Skeletal muscle satellite cell (primary cell): ENCODE results near the gene SENP6.
"Not testable (repeated sequence)": the region's sequence is repeated elsewhere in the genome, so short reads cannot be mapped to it uniquely, and the experiment has no call there.

Experiments used
- H3K27me3 ChIP-seq: 2 replicates; pipeline ENCODE4 v1.7.0; 2013; ENCODE audit warnings: low read length; ENCODE audit not compliant: control insufficient read depth, insufficient read depth
- H3K36me3 ChIP-seq: 2 replicates; pipeline ENCODE4 v1.7.0; 2013; ENCODE audit warnings: mild to moderate bottlenecking, control low read depth, low read length; ENCODE audit not compliant: insufficient read depth
- H3K4me1 ChIP-seq: 2 replicates; pipeline ENCODE4 v1.7.0; 2013; ENCODE audit warnings: low read length; ENCODE audit not compliant: control insufficient read depth, insufficient read depth
- H3K4me2 ChIP-seq: 2 replicates; pipeline ENCODE4 v1.7.0; 2013; ENCODE audit warnings: mild to moderate bottlenecking, low read length
- H3K4me3 ChIP-seq: 2 replicates; pipeline ENCODE4 v1.7.0; 2013; ENCODE audit warnings: low read length
- H3K9ac ChIP-seq: 2 replicates; pipeline ENCODE4 v1.7.0; 2013; ENCODE audit warnings: mild to moderate bottlenecking, low read depth, low read length, moderate library complexity
- H3K9me3 ChIP-seq: replicated peaks from 2 replicates; pipeline ENCODE4 v1.7.0; 2013; ENCODE audit warnings: mild to moderate bottlenecking, control low read depth, low read length

The SENP6 gene

GRCh38 chr6:75624335-75624734 lies 22.7 kb downstream of the SENP6 start:
- H3K27me3 ChIP-seq = no peaks in the 10 kb centered on the region
- no peak overlapping the region for H3K4me3 ChIP-seq
- no peak overlapping the region for H3K4me2 ChIP-seq
- no peaks in the 10 kb centered on the region for H3K9me3 ChIP-seq
- peaks cover 17% of the 10 kb centered on the region for H3K36me3 ChIP-seq
- peaks cover 5% of the 10 kb centered on the region for H3K4me1 ChIP-seq
- no peak overlapping the region for H3K9ac ChIP-seq

DNA sequence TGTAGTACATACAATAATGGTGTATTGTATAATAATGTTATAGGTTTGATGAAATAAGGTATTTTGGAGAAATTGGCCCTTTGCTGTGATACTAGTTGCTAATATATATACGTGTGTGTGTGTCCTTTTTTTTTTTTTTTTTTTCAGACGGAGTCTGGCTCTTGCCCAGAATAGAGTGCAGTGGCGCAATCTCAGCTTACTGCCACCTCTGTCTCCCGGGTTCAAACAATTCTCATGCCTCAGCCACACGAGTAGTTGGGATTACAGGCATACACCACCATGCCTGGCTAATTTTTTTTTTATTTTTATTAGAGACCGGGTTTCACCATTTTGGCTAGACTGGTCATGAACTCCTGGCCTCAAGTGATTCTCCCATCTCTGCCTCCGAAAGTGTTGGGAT lies 23.3 kb downstream of the SENP6 start:
- Histone ChIP-seq H3K9ac (no peak overlapping the region), H3K4me3 (no peak overlapping the region), H3K36me3 (peaks cover 17% of the 10 kb centered on the region), H3K27me3 (no peaks in the 10 kb centered on the region), H3K9me3 (no peaks in the 10 kb centered on the region), H3K4me1 (peaks cover 5% of the 10 kb centered on the region), H3K4me2 (no peak overlapping the region)

DNA sequence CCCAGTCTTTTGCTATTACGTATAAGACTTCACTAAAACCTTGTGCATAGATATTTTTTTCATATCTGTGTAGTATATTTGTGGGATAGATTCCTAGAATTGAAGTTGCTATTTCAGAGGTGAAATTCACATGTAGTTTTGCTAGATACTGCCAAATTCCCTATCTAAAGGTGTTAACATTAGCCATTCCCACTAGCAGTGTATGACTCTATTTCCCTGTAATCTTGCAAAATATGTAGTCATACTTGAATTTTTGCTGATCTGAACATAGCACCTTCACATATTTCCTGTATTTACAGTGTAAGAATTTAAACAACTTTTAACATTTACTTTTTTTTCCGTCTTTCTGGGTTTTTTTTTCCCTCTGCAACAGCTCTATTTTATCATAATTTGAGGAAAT lies 24.9 kb downstream of the SENP6 start:
- Histone ChIP-seq H3K4me3 (no peak overlapping the region), H3K9ac (no peak overlapping the region), H3K4me1 (no peaks in the 10 kb centered on the region), H3K9me3 (no peaks in the 10 kb centered on the region), H3K4me2 (no peak overlapping the region), H3K27me3 (no peaks in the 10 kb centered on the region), H3K36me3 (peaks cover 21% of the 10 kb centered on the region)

DNA sequence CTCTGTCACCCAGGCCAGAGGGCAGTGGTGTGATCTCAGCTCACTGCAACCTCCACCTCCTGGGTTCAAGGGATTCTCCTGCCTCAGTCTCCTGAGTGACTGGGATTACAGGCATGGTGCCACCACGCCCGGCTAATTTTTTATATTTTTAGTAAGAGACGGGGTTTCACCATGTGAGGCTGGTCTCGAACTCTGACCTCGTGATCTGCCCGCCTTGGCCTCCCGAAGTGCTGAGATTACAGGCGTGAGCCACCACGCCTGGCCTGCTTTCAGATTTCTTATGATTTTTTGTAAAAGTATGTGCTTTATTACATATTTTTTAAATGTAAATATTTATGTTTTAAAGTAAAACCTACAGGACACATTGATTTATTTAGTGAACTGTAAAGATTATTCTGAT lies 26.0 kb downstream of the SENP6 start:
- not testable (repeated sequence) for H3K9ac ChIP-seq, H3K4me2 ChIP-seq, H3K27me3 ChIP-seq, H3K4me1 ChIP-seq, H3K4me3 ChIP-seq, H3K9me3 ChIP-seq
- H3K36me3 ChIP-seq = peaks cover 24% of the 10 kb centered on the region

DNA sequence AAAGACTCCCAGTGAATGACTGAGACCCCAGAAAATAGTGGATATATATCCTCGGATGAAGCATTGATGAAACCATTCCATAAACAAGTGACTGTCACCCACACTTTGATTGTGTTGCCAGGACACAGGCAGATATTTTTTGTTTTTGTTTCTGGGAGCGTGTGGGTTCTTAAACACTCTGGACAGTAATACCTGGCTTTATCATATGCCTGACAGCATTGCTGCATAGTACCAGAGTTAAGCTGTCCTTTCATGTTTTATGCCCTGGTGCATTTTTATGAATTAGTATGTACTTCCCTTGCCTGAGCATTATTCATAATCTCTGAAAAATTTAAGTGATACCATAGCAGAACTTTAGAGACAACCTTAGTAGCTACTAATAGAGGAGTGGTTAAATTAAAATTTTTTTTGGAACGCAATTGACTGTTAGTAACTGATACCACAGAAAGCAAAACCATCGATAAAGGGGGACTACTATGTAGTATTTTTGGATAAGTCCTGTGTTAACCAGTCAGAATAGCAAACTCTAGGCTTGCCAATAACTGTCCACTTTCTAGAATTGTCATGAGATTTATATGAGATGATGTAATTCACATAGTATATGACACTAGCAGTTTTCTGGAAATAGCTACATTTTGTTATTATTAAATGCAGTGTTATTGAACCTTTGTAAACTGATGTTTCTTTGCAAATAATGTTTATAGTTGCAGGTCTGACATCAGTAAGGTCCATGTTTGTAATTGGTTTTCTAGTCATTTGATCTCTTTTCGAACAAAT lies 30.4 kb downstream of the SENP6 start:
- H3K36me3 ChIP-seq = peaks cover 39% of the 10 kb centered on the region
- H3K9ac ChIP-seq = no peak overlapping the region

GRCh38 chr6:75633045-75633444 lies 31.4 kb downstream of the SENP6 start:
- Histone ChIP-seq H3K36me3 (peaks cover 43% of the 10 kb centered on the region), H3K27me3 (no peaks in the 10 kb centered on the region), H3K4me3 (no peak overlapping the region), H3K4me1 (no peaks in the 10 kb centered on the region), H3K9me3 (no peaks in the 10 kb centered on the region), H3K4me2 (no peak overlapping the region), H3K9ac (no peak overlapping the region)

More for the DNA sequence above, 30.4 kb downstream of the SENP6 start:
- Histone ChIP-seq H3K4me2 (no peak overlapping the region), H3K9me3 (no peaks in the 10 kb centered on the region), H3K27me3 (no peaks in the 10 kb centered on the region), H3K4me1 (no peaks in the 10 kb centered on the region), H3K4me3 (no peak overlapping the region)

GRCh38 chr6:75642311-75642710 lies 40.6 kb downstream of the SENP6 start:
- Histone ChIP-seq H3K9me3 (no peaks in the 10 kb centered on the region), H3K4me1 (no peaks in the 10 kb centered on the region), H3K4me2 (no peak overlapping the region), H3K9ac (no peak overlapping the region), H3K27me3 (no peaks in the 10 kb centered on the region), H3K36me3 (peaks cover 45% of the 10 kb centered on the region), H3K4me3 (no peak overlapping the region)

GRCh38 chr6:75643173-75643572 lies 41.5 kb downstream of the SENP6 start:
- Histone ChIP-seq H3K4me2 (no peak overlapping the region), H3K36me3 (peaks cover 46% of the 10 kb centered on the region), H3K4me1 (no peaks in the 10 kb centered on the region), H3K9me3 (no peaks in the 10 kb centered on the region), H3K4me3 (no peak overlapping the region), H3K9ac (no peak overlapping the region), H3K27me3 (no peaks in the 10 kb centered on the region)

- H3K4me3 ChIP-seq = no peak overlapping the region
- H3K4me1 ChIP-seq = no peaks in the 10 kb centered on the region
- peaks cover 56% of the 10 kb centered on the region for H3K36me3 ChIP-seq
- no peak overlapping the region for H3K9ac ChIP-seq
- no peaks in the 10 kb centered on the region for H3K9me3 ChIP-seq
- no peaks in the 10 kb centered on the region for H3K27me3 ChIP-seq
- no peak overlapping the region for H3K4me2 ChIP-seq
These were observed 54.8 kb downstream of the SENP6 start for GRCh38 chr6:75656479-75656878.

- no peak overlapping the region for H3K9ac ChIP-seq
- H3K27me3 ChIP-seq = no peaks in the 10 kb centered on the region
- H3K4me2 ChIP-seq = no peak overlapping the region
- H3K4me3 ChIP-seq = no peak overlapping the region
- no peaks in the 10 kb centered on the region for H3K4me1 ChIP-seq
- H3K36me3 ChIP-seq = peaks cover 55% of the 10 kb centered on the region
- no peaks in the 10 kb centered on the region for H3K9me3 ChIP-seq
These were observed 55.6 kb downstream of the SENP6 start for GRCh38 chr6:75657327-75657726.

- H3K4me2 ChIP-seq = no peak overlapping the region
- no peak overlapping the region for H3K9ac ChIP-seq
- H3K4me3 ChIP-seq = no peak overlapping the region
- H3K9me3 ChIP-seq = no peaks in the 10 kb centered on the region
- no peaks in the 10 kb centered on the region for H3K27me3 ChIP-seq
- no peaks in the 10 kb centered on the region for H3K4me1 ChIP-seq
- H3K36me3 ChIP-seq = peaks cover 52% of the 10 kb centered on the region
These were observed 64.9 kb downstream of the SENP6 start for GRCh38 chr6:75666592-75666991.

DNA sequence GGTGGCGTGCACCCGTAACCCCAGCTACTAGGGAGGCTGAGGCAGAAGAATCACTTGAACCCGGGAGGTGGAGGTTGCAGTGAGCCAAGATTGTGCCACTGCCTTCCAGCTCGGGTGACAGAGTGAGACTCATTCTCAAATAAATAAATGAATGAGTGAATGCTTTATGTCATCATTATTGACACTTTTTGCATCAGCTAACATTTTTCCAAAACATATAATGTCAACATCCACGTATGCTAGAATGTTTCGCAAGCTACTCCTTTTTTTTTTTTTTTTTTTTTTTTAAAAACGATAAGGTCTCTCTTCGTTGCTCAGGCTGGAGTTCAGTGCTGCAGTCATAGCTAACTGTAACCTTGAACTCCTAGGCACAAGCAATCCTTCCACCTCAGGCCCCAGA lies 72.2 kb downstream of the SENP6 start:
- Histone ChIP-seq H3K27me3 (no peaks in the 10 kb centered on the region), H3K4me1 (no peaks in the 10 kb centered on the region), H3K36me3 (peaks cover 62% of the 10 kb centered on the region), H3K9me3 (no peaks in the 10 kb centered on the region), H3K4me2 (no peak overlapping the region), H3K4me3 (no peak overlapping the region), H3K9ac (no peak overlapping the region)
